ENCODE measurements around the gene ZMIZ1.

DNA sequence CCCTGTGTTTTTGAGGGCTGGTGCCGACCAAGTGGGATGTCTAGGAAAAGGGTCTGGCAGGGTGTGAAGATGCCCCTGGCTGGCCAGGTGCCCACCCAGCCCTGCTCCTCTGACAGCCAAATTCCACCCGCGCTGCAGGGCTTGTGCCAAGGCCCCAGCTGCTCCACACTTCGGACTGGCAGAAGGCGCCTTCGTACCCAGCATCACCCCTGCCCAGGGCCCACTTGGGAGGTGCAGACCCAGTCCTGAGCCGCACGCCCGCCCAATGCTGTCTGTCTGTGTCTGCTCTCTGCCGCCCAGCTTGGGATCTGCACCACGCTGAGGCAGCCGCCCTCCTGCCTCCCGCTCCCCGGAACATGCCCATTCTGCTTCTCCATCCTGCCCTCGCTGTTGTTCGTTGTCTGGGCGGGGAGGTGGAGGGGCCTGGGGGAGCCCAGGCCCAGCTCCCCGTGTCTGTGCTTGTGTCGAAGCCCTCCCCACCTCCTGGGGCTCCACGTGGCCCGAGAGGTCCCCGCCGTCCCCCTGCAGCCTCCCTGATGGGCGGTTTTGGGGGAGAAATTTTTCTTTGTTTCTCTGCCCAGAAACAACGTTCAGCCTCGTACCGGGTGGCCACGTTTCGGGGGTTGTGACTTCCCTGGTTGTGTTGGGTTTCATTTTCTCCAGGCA, 241.6 kb downstream of the ZMIZ1 start:
- TF ChIP-seq, protein P1, sequence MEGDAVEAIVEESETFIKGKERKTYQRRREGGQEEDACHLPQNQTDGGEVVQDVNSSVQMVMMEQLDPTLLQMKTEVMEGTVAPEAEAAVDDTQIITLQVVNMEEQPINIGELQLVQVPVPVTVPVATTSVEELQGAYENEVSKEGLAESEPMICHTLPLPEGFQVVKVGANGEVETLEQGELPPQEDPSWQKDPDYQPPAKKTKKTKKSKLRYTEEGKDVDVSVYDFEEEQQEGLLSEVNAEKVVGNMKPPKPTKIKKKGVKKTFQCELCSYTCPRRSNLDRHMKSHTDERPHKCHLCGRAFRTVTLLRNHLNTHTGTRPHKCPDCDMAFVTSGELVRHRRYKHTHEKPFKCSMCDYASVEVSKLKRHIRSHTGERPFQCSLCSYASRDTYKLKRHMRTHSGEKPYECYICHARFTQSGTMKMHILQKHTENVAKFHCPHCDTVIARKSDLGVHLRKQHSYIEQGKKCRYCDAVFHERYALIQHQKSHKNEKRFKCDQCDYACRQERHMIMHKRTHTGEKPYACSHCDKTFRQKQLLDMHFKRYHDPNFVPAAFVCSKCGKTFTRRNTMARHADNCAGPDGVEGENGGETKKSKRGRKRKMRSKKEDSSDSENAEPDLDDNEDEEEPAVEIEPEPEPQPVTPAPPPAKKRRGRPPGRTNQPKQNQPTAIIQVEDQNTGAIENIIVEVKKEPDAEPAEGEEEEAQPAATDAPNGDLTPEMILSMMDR (IDR thresholded peaks at IDR 0.05): no peak
- TF ChIP-seq POLR2A (IDR thresholded peaks at IDR 0.05): no peak
